ENCODE data around the gene GGA3.

GRCh38 chr17:75231741-75232464, 29.5 kb downstream of the GGA3 start:
- no peak for TF ChIP-seq CTCF (optimal IDR thresholded peaks at IDR 0.05 in 1 of 3, IDR thresholded peaks at IDR 0.05 in 1 of 3, conservative IDR thresholded peaks at IDR 0.05 in 1 of 3; ENCODE audit: extremely low read depth in 1 of 3, insufficient read depth in 2 of 3, low read length in 3 of 3)
- TF ChIP-seq EZH2 (IDR thresholded peaks at IDR 0.05; ENCODE audit: low read length) = no peak
